Measurements from ENCODE around the gene GRIK4.

Gene GRIK4

DNA sequence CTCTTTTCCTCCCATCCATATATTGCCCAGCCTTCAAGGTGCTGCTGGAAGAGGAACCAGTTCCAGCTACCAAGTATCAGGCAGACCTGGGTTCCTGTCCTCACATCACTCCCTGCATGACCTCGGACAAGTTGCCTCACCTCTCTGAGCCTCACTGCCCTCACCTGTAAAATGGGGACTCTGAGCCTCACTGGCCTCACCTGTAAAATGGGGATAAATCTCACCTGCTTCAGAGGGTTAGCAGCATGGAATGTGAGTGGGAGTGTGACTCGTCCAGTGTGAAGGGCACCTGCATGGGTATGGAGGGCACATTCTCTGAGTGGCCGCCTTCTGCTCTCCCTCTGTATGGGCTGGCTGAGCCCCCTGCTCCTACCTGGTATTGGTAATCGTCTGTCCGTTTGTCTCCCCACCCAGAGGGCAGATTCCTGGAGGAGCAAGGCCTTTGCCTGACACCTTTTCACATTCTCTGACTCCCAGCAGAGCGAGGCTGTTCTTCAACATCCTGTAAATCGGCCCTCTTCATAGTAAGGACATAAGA lies 3.7 kb downstream of the GRIK4 start:
- H3K27me3 ChIP-seq (ENCODE audit: insufficient read depth, poor library complexity, severe bottlenecking): peaks cover 9% of the 10 kb centered on the region
- TF ChIP-seq, protein P1, sequence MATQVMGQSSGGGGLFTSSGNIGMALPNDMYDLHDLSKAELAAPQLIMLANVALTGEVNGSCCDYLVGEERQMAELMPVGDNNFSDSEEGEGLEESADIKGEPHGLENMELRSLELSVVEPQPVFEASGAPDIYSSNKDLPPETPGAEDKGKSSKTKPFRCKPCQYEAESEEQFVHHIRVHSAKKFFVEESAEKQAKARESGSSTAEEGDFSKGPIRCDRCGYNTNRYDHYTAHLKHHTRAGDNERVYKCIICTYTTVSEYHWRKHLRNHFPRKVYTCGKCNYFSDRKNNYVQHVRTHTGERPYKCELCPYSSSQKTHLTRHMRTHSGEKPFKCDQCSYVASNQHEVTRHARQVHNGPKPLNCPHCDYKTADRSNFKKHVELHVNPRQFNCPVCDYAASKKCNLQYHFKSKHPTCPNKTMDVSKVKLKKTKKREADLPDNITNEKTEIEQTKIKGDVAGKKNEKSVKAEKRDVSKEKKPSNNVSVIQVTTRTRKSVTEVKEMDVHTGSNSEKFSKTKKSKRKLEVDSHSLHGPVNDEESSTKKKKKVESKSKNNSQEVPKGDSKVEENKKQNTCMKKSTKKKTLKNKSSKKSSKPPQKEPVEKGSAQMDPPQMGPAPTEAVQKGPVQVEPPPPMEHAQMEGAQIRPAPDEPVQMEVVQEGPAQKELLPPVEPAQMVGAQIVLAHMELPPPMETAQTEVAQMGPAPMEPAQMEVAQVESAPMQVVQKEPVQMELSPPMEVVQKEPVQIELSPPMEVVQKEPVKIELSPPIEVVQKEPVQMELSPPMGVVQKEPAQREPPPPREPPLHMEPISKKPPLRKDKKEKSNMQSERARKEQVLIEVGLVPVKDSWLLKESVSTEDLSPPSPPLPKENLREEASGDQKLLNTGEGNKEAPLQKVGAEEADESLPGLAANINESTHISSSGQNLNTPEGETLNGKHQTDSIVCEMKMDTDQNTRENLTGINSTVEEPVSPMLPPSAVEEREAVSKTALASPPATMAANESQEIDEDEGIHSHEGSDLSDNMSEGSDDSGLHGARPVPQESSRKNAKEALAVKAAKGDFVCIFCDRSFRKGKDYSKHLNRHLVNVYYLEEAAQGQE (IDR thresholded peaks at IDR 0.05; ENCODE audit: insufficient replicate concordance, low read depth): no peak
- TF ChIP-seq, protein P2, sequence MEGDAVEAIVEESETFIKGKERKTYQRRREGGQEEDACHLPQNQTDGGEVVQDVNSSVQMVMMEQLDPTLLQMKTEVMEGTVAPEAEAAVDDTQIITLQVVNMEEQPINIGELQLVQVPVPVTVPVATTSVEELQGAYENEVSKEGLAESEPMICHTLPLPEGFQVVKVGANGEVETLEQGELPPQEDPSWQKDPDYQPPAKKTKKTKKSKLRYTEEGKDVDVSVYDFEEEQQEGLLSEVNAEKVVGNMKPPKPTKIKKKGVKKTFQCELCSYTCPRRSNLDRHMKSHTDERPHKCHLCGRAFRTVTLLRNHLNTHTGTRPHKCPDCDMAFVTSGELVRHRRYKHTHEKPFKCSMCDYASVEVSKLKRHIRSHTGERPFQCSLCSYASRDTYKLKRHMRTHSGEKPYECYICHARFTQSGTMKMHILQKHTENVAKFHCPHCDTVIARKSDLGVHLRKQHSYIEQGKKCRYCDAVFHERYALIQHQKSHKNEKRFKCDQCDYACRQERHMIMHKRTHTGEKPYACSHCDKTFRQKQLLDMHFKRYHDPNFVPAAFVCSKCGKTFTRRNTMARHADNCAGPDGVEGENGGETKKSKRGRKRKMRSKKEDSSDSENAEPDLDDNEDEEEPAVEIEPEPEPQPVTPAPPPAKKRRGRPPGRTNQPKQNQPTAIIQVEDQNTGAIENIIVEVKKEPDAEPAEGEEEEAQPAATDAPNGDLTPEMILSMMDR (IDR thresholded peaks at IDR 0.05; ENCODE audit: insufficient read depth, low read length): no peak
- TF ChIP-seq POLR2AphosphoS5 (IDR thresholded peaks at IDR 0.05; ENCODE audit: low read depth): no peak
- no peak for TF ChIP-seq GABPA (IDR thresholded peaks at IDR 0.05; ENCODE audit: low read depth)
- TF ChIP-seq SPI1 (IDR thresholded peaks at IDR 0.05; ENCODE audit: borderline replicate concordance, low read depth): no peak
- H3K4me3 ChIP-seq (replicated peaks; ENCODE audit: insufficient read depth, low read length): no peak overlapping the region
- no peak for DNase-seq (ENCODE audit: low read depth in 1 of 2, low spot score in 1 of 2)
- H3K27ac ChIP-seq (replicated peaks): no peak overlapping the region

DNA sequence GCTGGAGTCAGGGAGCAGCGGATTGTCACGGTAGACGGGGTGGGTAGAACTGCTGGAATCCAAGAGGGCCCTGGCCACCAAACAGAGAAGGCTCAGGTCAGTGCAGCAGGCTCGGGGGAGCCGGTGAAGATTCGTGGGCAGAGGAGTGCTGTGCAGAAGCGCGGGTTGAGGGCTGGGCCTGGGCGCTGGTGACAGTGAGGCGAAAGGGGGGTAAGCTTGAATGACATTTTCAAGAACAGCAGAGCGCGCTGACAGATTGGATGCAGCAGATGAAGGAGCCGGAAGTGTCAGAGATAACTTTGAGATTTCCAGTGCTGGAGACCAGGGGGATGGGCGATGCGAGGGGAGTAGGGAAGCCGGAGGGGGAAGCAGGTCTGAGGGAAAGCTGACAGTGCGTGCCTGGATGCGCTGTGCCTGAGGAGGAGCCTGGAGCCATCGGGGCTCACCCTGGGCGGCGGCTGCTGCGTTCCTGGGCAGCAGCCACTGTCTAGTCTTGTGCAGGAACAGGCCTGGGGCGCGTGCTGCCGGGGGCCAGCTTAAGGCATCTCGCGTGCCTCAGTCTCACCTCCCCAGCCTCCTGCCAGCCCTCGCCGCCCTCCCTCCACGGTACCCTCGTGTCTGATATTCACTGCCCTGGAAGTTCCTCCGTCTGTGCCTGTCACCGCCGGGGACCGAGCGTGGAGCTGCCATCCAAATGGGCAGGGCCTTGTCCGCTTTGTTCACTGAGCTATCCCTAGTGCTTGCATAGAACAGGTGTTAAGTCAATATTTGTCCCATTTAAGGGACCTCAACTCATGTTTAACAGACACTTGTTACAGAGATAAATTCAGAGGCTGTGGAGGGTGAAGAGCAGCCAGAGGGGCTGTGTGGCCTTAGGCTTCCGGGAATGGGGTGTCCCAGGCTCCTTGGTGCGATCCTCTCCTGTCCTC lies 5.2 kb downstream of the GRIK4 start:
- Histone ChIP-seq H3K27me3 (ENCODE audit: insufficient read depth, poor library complexity, severe bottlenecking) (peaks cover 7% of the 10 kb centered on the region), H3K4me3 (replicated peaks; ENCODE audit: insufficient read depth, low read length) (no peak overlapping the region), H3K27ac (replicated peaks) (no peak overlapping the region)
- DNase-seq (ENCODE audit: low read depth in 1 of 2, low spot score in 1 of 2): no peak
- no peak for TF ChIP-seq POLR2AphosphoS5 (IDR thresholded peaks at IDR 0.05; ENCODE audit: low read depth)
- no peak for TF ChIP-seq GABPA (IDR thresholded peaks at IDR 0.05; ENCODE audit: low read depth)
- no peak for TF ChIP-seq SPI1 (IDR thresholded peaks at IDR 0.05; ENCODE audit: borderline replicate concordance, low read depth)
- TF ChIP-seq, protein P2 (IDR thresholded peaks at IDR 0.05; ENCODE audit: insufficient read depth, low read length): no peak
- TF ChIP-seq, protein P1 (IDR thresholded peaks at IDR 0.05; ENCODE audit: insufficient replicate concordance, low read depth): no peak

DNA sequence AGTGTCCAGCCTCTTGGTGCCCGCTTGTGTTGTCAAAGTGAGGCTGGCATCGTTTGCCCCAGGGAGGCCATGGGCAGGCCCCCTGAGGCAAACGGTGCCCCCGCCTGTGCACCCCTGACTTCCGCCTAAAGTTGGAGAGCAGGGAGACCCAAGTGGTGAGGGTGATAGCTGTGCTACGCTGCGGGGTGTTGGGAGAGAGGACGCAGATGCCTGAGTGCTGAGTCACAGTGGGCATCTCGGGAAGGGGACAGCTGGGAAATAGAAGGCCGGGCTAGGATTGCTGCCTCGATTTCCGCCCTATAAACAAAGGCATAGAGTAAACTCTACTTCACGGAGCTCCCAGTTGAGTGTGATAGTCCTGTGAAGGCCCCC lies 5.8 kb downstream of the GRIK4 start:
- peaks cover 7% of the 10 kb centered on the region for H3K27me3 ChIP-seq (ENCODE audit: insufficient read depth, poor library complexity, severe bottlenecking)
- TF ChIP-seq, protein P1 (IDR thresholded peaks at IDR 0.05; ENCODE audit: insufficient replicate concordance, low read depth): no peak
- TF ChIP-seq POLR2AphosphoS5 (IDR thresholded peaks at IDR 0.05; ENCODE audit: low read depth) (no peak), SPI1 (IDR thresholded peaks at IDR 0.05; ENCODE audit: borderline replicate concordance, low read depth) (no peak), GABPA (IDR thresholded peaks at IDR 0.05; ENCODE audit: low read depth) (no peak)

More for the DNA sequence above, 5.8 kb downstream of the GRIK4 start:
- H3K4me3 ChIP-seq (replicated peaks; ENCODE audit: insufficient read depth, low read length): no peak overlapping the region
- DNase-seq (ENCODE audit: low read depth in 1 of 2, low spot score in 1 of 2): no peak
- no peak overlapping the region for H3K27ac ChIP-seq (replicated peaks)
